ENCODE data around the gene CYFIP1. TPM values are rescaled to one million over a fixed set of nuclear protein-coding genes. Genes with fewer than 3 reads are reported as not detected.

Gene CYFIP1
- total RNA-seq, 1 experiment from 2014 or later = 80.3 TPM

DNA sequence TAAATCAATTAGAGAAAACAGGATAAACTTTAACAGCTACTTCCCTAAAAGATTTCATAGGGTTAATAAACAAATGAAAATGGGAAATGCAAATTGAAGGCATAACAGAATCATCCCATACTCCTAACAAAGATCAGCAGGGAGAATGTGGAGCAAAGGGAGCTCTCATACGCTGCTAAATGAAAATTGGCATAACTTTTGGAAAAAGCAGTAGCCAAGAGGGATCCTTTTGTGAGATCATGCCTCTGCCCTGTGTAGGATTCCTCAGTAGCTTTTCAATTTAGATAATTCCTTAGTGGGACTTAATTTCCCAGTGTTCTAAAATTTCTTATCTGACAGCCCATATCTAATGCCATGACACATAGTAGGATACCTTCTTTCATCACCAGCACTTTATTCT lies 123.5 kb downstream of the CYFIP1 start:
- no peaks in the 10 kb centered on the region for H3K9me3 ChIP-seq (ENCODE audit: low read length)
- H3K4me2 ChIP-seq (ENCODE audit: low read length) = no peak overlapping the region
- no peaks in the 10 kb centered on the region for H3F3A ChIP-seq (ENCODE audit: low read length, unreplicated experiment)
- intact Hi-C loops (cut with micrococcal nuclease) = no loop called here
- no peaks in the 10 kb centered on the region for H3K9me2 ChIP-seq (replicated peaks; ENCODE audit: low read length)
- no peak overlapping the region for H3K4me3 ChIP-seq (ENCODE audit: low read length)
- H2AFZ ChIP-seq (ENCODE audit: low read length) = no peak overlapping the region
- peaks cover 40% of the 10 kb centered on the region for H3K36me3 ChIP-seq (ENCODE audit: low read depth, low read length)
- POLR2A ChIA-PET (ENCODE audit: unreplicated experiment) = no interaction called here
- H3K27me3 ChIP-seq (ENCODE audit: low read length) = no peaks in the 10 kb centered on the region
- BruUV-seq (replicated peaks) = no TSS peak
- no peak overlapping the region for H3K9ac ChIP-seq (ENCODE audit: low read length)
- H3K27ac ChIP-seq (ENCODE audit: low read length) = no peak overlapping the region
- H3K4me1 ChIP-seq (ENCODE audit: insufficient read depth, low read length) = no peaks in the 10 kb centered on the region
- CTCF ChIA-PET = no interaction called here
- H3K79me2 ChIP-seq (ENCODE audit: low read length) = peaks cover 12% of the 10 kb centered on the region
- no peak for DNase-seq
- TF ChIP-seq EZH2 (IDR thresholded peaks at IDR 0.05; ENCODE audit: low read length, unreplicated experiment) (no peak), EZH2phosphoT487 (IDR thresholded peaks at IDR 0.05; ENCODE audit: borderline replicate concordance, low read length) (no peak)
- TF ChIP-seq, protein P1, sequence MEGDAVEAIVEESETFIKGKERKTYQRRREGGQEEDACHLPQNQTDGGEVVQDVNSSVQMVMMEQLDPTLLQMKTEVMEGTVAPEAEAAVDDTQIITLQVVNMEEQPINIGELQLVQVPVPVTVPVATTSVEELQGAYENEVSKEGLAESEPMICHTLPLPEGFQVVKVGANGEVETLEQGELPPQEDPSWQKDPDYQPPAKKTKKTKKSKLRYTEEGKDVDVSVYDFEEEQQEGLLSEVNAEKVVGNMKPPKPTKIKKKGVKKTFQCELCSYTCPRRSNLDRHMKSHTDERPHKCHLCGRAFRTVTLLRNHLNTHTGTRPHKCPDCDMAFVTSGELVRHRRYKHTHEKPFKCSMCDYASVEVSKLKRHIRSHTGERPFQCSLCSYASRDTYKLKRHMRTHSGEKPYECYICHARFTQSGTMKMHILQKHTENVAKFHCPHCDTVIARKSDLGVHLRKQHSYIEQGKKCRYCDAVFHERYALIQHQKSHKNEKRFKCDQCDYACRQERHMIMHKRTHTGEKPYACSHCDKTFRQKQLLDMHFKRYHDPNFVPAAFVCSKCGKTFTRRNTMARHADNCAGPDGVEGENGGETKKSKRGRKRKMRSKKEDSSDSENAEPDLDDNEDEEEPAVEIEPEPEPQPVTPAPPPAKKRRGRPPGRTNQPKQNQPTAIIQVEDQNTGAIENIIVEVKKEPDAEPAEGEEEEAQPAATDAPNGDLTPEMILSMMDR (conservative IDR thresholded peaks at IDR 0.05; ENCODE audit: low read depth, low read length) = no peak
- H4K20me1 ChIP-seq (ENCODE audit: low read length) = 0 out of 2 replicates have a peak, but pooled peaks cover 5% of the 10 kb centered on the region
- no peak for ATAC-seq

DNA sequence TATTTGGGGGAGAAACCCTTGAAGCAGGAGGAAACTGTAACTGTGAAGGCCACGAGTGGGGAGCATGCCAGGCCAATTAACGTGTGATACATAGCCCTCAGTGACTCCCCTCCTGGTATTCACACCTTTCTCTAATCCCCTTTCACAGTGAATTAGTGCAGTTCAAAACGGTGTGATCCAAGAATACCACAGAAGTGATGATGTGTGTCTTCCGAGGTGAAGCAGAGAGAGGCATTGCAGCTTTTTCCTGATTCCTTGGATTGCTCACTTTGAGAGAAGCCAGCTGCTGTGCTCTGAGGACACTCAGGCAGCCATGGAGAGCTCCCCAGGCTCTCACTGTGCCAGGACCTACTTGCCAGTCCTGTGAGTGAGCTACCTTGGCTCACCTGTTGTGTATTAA lies 124.4 kb downstream of the CYFIP1 start:
- no peaks in the 10 kb centered on the region for H3K27me3 ChIP-seq (ENCODE audit: low read length)
- H3K9me3 ChIP-seq (ENCODE audit: low read length) = no peaks in the 10 kb centered on the region
- no peaks in the 10 kb centered on the region for H3K4me1 ChIP-seq (ENCODE audit: insufficient read depth, low read length)
- H3K36me3 ChIP-seq (ENCODE audit: low read depth, low read length) = peaks cover 41% of the 10 kb centered on the region
- H4K20me1 ChIP-seq (ENCODE audit: low read length) = 0 out of 2 replicates have a peak, but pooled peaks cover 6% of the 10 kb centered on the region
- peaks cover 18% of the 10 kb centered on the region for H3K79me2 ChIP-seq (ENCODE audit: low read length)
- no peak overlapping the region for H3K27ac ChIP-seq (ENCODE audit: low read length)
- no peak overlapping the region for H3K4me3 ChIP-seq (ENCODE audit: low read length)
- H3K9ac ChIP-seq (ENCODE audit: low read length) = no peak overlapping the region
- ChIA-PET CTCF (no interaction called here), POLR2A (ENCODE audit: unreplicated experiment) (interaction anchor here (0.6 kb wide), 1 partner anchor 18 kb away, joined by 4 read pairs; no protein-coding TSS in a partner anchor)
- no TSS peak for BruUV-seq (replicated peaks)
- no peak overlapping the region for H3K4me2 ChIP-seq (ENCODE audit: low read length)
- no peak for DNase-seq
- no peaks in the 10 kb centered on the region for H3F3A ChIP-seq (ENCODE audit: low read length, unreplicated experiment)
- no peaks in the 10 kb centered on the region for H3K9me2 ChIP-seq (replicated peaks; ENCODE audit: low read length)
- H2AFZ ChIP-seq (ENCODE audit: low read length) = no peak overlapping the region
- intact Hi-C loops (cut with micrococcal nuclease) = no loop called here
- no peak for ATAC-seq
- TF ChIP-seq EZH2 (IDR thresholded peaks at IDR 0.05; ENCODE audit: low read length, unreplicated experiment) (no peak), EZH2phosphoT487 (IDR thresholded peaks at IDR 0.05; ENCODE audit: borderline replicate concordance, low read length) (no peak)

DNA sequence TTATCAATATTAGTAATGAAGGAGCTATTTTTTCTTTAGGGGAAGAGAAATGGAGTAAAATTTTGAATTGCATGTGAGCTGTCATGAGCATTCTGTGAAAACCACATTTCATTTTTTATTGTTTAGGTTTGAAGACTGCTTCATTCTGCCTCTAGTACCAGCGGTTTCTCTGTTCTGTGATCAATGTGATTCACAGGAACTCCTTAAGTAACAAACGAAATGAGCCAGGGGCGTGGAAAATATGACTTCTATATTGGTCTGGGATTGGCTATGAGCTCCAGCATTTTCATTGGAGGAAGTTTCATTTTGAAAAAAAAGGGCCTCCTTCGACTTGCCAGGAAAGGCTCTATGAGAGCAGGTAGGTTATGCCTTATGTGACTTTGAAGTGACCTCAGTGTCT lies 128.7 kb downstream of the CYFIP1 start:
- CTCF ChIA-PET = no interaction called here
- no peaks in the 10 kb centered on the region for H3K27me3 ChIP-seq (ENCODE audit: low read length)
- no peak overlapping the region for H3K4me3 ChIP-seq (ENCODE audit: low read length)
- POLR2A ChIA-PET (ENCODE audit: unreplicated experiment) = no interaction called here
- DNase-seq = no peak
- H3K9ac ChIP-seq (ENCODE audit: low read length) = no peak overlapping the region
- H3K4me2 ChIP-seq (ENCODE audit: low read length) = no peak overlapping the region
- no peak overlapping the region for H3K27ac ChIP-seq (ENCODE audit: low read length)
- H3K36me3 ChIP-seq (ENCODE audit: low read depth, low read length) = peaks cover 35% of the 10 kb centered on the region
- no peaks in the 10 kb centered on the region for H3K4me1 ChIP-seq (ENCODE audit: insufficient read depth, low read length)
- ATAC-seq = no peak
- H3F3A ChIP-seq (ENCODE audit: low read length, unreplicated experiment) = no peaks in the 10 kb centered on the region
- no peaks in the 10 kb centered on the region for H3K9me3 ChIP-seq (ENCODE audit: low read length)
- H4K20me1 ChIP-seq (ENCODE audit: low read length) = 0 out of 2 replicates have a peak, but pooled peaks cover 18% of the 10 kb centered on the region
- H3K9me2 ChIP-seq (replicated peaks; ENCODE audit: low read length) = no peaks in the 10 kb centered on the region
- peaks cover 55% of the 10 kb centered on the region for H3K79me2 ChIP-seq (ENCODE audit: low read length)
- TF ChIP-seq EZH2phosphoT487 (IDR thresholded peaks at IDR 0.05; ENCODE audit: borderline replicate concordance, low read length) (no peak), EZH2 (IDR thresholded peaks at IDR 0.05; ENCODE audit: low read length, unreplicated experiment) (no peak)
- TF ChIP-seq, protein P1 (conservative IDR thresholded peaks at IDR 0.05; ENCODE audit: low read depth, low read length) = no peak
- BruUV-seq (replicated peaks) = no TSS peak
- intact Hi-C loops (cut with micrococcal nuclease) = no loop called here
- H2AFZ ChIP-seq (ENCODE audit: low read length) = no peak overlapping the region

Measured in PC-3 (cell line).